K562 (cell line): ENCODE measurements around the gene GPRC5A. TPM values are rescaled to one million over a fixed set of nuclear protein-coding genes. Genes with fewer than 3 reads are reported as not detected.

Experiments
- ATAC-seq: fragments of 200-7000 bp; cut with Tn5 transposase; 3 replicates; pipeline ENCODE4 v1.9.1; 2020; ENCODE audit warnings: moderate library complexity
- BruUV-seq: library from RNA; stranded (reverse); fragments of 400-500 nt; replicated peaks from 2 replicates; lab custom pipeline; 2021; lab: Mats Ljungman, UMichigan
- CTCF ChIA-PET: fragments of 300-600 bp; formaldehyde crosslinking; extraction: SDS; loops from one replicate; lab custom pipeline; 2021; ENCODE audit warnings: low intra/inter-chr PET ratio; lab: Yijun Ruan, JAX
- POLR2A ChIA-PET: fragments of 300-600, 350-650 bp; sonication (Branson Sonifier 250); formaldehyde crosslinking; extraction: SDS; loops from one replicate; lab custom pipeline; 2021; ENCODE audit warnings: antibody characterized with exemption, inconsistent platforms; lab: Yijun Ruan, JAX
- DNase-seq, 4 experiments: peaks; one replicate each; pipeline versions ENCODE4 v3.0.0 to v3.0.0-alpha.2; 2011 to 2018; ENCODE audit warnings: low spot score in 3 of 4, mixed read lengths in 3 of 4; ENCODE audit errors: extremely low read depth in 1 of 4
- FAIRE-seq: peaks from 2 replicates; lab custom pipeline; 2011; peaks lifted over from hg19 to GRCh38; lab: Jason Lieb, UNC
- H2AFZ ChIP-seq: 2 replicates; pipeline ENCODE4 v1.6.0; 2011; ENCODE audit warnings: low read depth, low read length, control low read depth, inconsistent platforms
- H3K27ac ChIP-seq: fragments of 200-600 bp; 3 replicates; pipeline ENCODE4 v1.8.0; 2011; ENCODE audit warnings: low read depth, mild to moderate bottlenecking, control low read depth, inconsistent platforms, low read length, moderate library complexity, mixed read lengths; ENCODE audit errors: extremely low read depth
- H3K27me3 ChIP-seq, 2 experiments: fragments of 300-600 bp in 1 of 2; 2 replicates in 1 of 2; 3 replicates in 1 of 2; pipeline versions ENCODE4 v1.6.0 to v1.8.0; 2011; ENCODE audit warnings: inconsistent platforms in 2 of 2, low read length in 2 of 2, mild to moderate bottlenecking in 1 of 2, mixed read lengths in 1 of 2, moderate library complexity in 1 of 2; ENCODE audit not compliant: control insufficient read depth in 2 of 2, insufficient read depth in 2 of 2
- H3K36me3 ChIP-seq: fragments of 300-600 bp; 3 replicates; pipeline ENCODE4 v1.8.0; 2011; ENCODE audit warnings: mild to moderate bottlenecking, low read length, inconsistent platforms; ENCODE audit not compliant: control insufficient read depth, insufficient read depth
- H3K4me1 ChIP-seq, 2 experiments: fragments of 200-600 bp in 1 of 2; replicated peaks in 1 of 2; 2 replicates in 1 of 2; 3 replicates in 1 of 2; pipeline versions ENCODE4 v1.5.1 to v1.8.0; 2011; ENCODE audit warnings: inconsistent platforms in 2 of 2, low read length in 2 of 2, mild to moderate bottlenecking in 1 of 2, mixed read lengths in 1 of 2, moderate library complexity in 1 of 2; ENCODE audit not compliant: control insufficient read depth in 2 of 2, insufficient read depth in 2 of 2
- H3K4me2 ChIP-seq: 2 replicates; pipeline ENCODE4 v1.6.1; 2011; ENCODE audit warnings: low read length, control low read depth, inconsistent platforms, mixed read lengths; ENCODE audit not compliant: insufficient read depth
- H3K4me3 ChIP-seq: fragments of 200-600 bp; sonication (generic), shearing (Covaris generic); 2 replicates; pipeline ENCODE4 v1.5.1; 2016; ENCODE audit warnings: control low read depth, inconsistent platforms
- H3K79me2 ChIP-seq: fragments of 200-600 bp; 3 replicates; pipeline ENCODE4 v1.8.0; 2011; ENCODE audit warnings: low read length, inconsistent platforms; ENCODE audit not compliant: control insufficient read depth, insufficient read depth
- H3K9ac ChIP-seq, 2 experiments: 2 replicates each; pipeline versions ENCODE4 v1.6.0 to v1.6.1; 2011; ENCODE audit warnings: low read depth in 2 of 2, low read length in 2 of 2, control low read depth in 1 of 2, inconsistent platforms in 1 of 2, mild to moderate bottlenecking in 1 of 2, mixed read lengths in 1 of 2; ENCODE audit not compliant: insufficient read depth in 1 of 2
- H3K9me1 ChIP-seq: one replicate; pipeline ENCODE4 v1.6.0; 2011; ENCODE audit warnings: inconsistent platforms, mild to moderate bottlenecking, low read length, moderate library complexity; ENCODE audit not compliant: control insufficient read depth, insufficient read depth
- H3K9me3 ChIP-seq: replicated peaks from 2 replicates; pipeline ENCODE4 v1.5.1; 2011; ENCODE audit warnings: low read depth, low read length, inconsistent platforms; ENCODE audit not compliant: control insufficient read depth, insufficient read depth
- H4K20me1 ChIP-seq: replicated peaks from 2 replicates; pipeline ENCODE4 v1.6.1; 2011; ENCODE audit warnings: low read length, inconsistent platforms, mixed read lengths; ENCODE audit not compliant: control insufficient read depth, insufficient read depth
- CBFA2T3 ChIP-seq: fragments of 450-650 bp; IDR thresholded peaks from 2 replicates; pipeline ENCODE4 v1.6.1; 2017
- DLX4 ChIP-seq: fragments of 250-450 bp; sonication (Bioruptor Pico); IDR thresholded peaks from 2 replicates; pipeline ENCODE4 v1.6.1; 2021; ENCODE audit warnings: mild to moderate bottlenecking
- ELF2 ChIP-seq: fragments of 250-450 bp; sonication (Bioruptor Pico); IDR thresholded peaks from 2 replicates; pipeline ENCODE4 v1.5.0; 2021; ENCODE audit warnings: mild to moderate bottlenecking
- GTF3C2 ChIP-seq: IDR thresholded peaks from 3 replicates; pipeline ENCODE4 v1.6.1; 2011; ENCODE audit warnings: borderline replicate concordance, mild to moderate bottlenecking, moderate library complexity; ENCODE audit not compliant: insufficient read length; ENCODE audit errors: extremely low read depth
- JUN ChIP-seq, 2 experiments: sonication (generic) in 1 of 2; formaldehyde crosslinking in 1 of 2; IDR thresholded peaks; 2 replicates each; pipeline versions ENCODE4 v1.6.1 to v1.8.0; 2012 to 2022; ENCODE audit warnings: borderline replicate concordance in 2 of 2, mild to moderate bottlenecking in 2 of 2, improper control_type of control experiment in 1 of 2, low read depth in 1 of 2, low read length in 1 of 2, missing genetic modification reagents in 1 of 2
- MTF1 ChIP-seq: fragments of 250-450 bp; sonication (Bioruptor Pico); IDR thresholded peaks from 2 replicates; pipeline ENCODE4 v1.9.0; 2021; ENCODE audit warnings: moderate library complexity, mild to moderate bottlenecking, inconsistent platforms, borderline replicate concordance
- RFX5 ChIP-seq: IDR thresholded peaks from 2 replicates; pipeline ENCODE4 v1.6.1; 2011; ENCODE audit warnings: low read depth, mild to moderate bottlenecking, improper control_type of control experiment, low read length
- ZBTB1 ChIP-seq: sonication (generic); formaldehyde crosslinking; IDR thresholded peaks from 2 replicates; pipeline ENCODE4 v1.8.1; 2023; ENCODE audit warnings: missing genetic modification reagents, low read depth, mild to moderate bottlenecking, borderline replicate concordance
- ZNF212 ChIP-seq: fragments of 450-650 bp; formaldehyde crosslinking; IDR thresholded peaks from 2 replicates; pipeline ENCODE4 v1.4.0; 2020; ENCODE audit warnings: mild to moderate bottlenecking
- WGBS: fragments of 100-300 bp; shearing (Covaris generic); methylation state at CpG from one replicate; pipeline ENCODE4 v1.1.6; 2016; ENCODE audit warnings: low coverage, mixed read lengths; ENCODE audit not compliant: insufficient coverage; ENCODE audit errors: missing lambda C conversion rate; 5-methylcytosine and 5-hydroxymethylcytosine counted together
- in situ Hi-C: fragments of 300-500 bp; cut with MboI; formaldehyde crosslinking; loops from 4 replicates; pipeline ENCODE4 v1.15.0; 2018; ENCODE audit warnings: inconsistent platforms, mixed read lengths
- intact Hi-C: fragments of 100-400 bp; cut with micrococcal nuclease; formaldehyde crosslinking; loops from 2 replicates; pipeline ENCODE4 v1.14.2; 2022
- polyA plus RNA-seq, 8 experiments: library from polyadenylated mRNA; depleted of rRNA in 4 of 8; stranded (reverse) in 5 of 8; unstranded in 3 of 8; fragments of >200 nt; fragmentation: Nextera tagmentation in 2 of 8; fragmentation: Illumina TruSeq in 1 of 8; extraction: Ambion mirVana in 2 of 8; extraction: Trizol in 1 of 8; gene quantifications; 2 replicates each; pipeline versions ENCODE4 v1.2.1 to v1.2.3, GENCODE V29; 2011 to 2014; ENCODE audit warnings: inconsistent platforms in 1 of 8, missing spikeins in 1 of 8
- total RNA-seq, 7 experiments: library from RNA; depleted of rRNA in 6 of 7; stranded (reverse); fragments of >200 nt in 6 of 7; fragmentation: Illumina TruSeq in 2 of 7; extraction: Trizol in 2 of 7; gene quantifications; 2 replicates each; pipeline versions ENCODE4 v1.2.1 to v1.2.3, GENCODE V29; 2011 to 2021; ENCODE audit warnings: low replicate concordance in 1 of 7

GPRC5A gene
- total and polyA plus RNA-seq, 9 of the 15 experiments (the other 6 are each of a cell fraction or from before 2014, with no cell fraction given) = 0.01 to 0.64 (median 0.08) TPM; not detected in 6

GRCh38 chr12:12922978-12923377 lies 31.6 kb downstream of the GPRC5A start:
- Histone ChIP-seq H3K27me3 (peaks cover 0 to 6% of the 10 kb centered on the region in 2 experiments; a peak in 1 of 5 replicates), H3K4me2 (no peak overlapping the region), H3K9me3 (no peaks in the 10 kb centered on the region; the same call in 1 of the 2 replicates), H2AFZ (peak overlapping the region; percentile 59), H3K27ac (no peak overlapping the region), H3K36me3 (no peaks in the 10 kb centered on the region), H4K20me1 (no peaks in the 10 kb centered on the region), H3K4me1 (peaks cover 0 to 6% of the 10 kb centered on the region in 2 experiments; a peak in 3 of 5 replicates), H3K4me3 (no peak overlapping the region), H3K9me1 (no peaks in the 10 kb centered on the region), H3K79me2 (peaks cover 4% of the 10 kb centered on the region; the same call in 1 of the 3 replicates), H3K9ac (no peak overlapping the region)
- CTCF ChIA-PET = no interaction called here
- TF ChIP-seq ZBTB1 (no peak), RFX5 (no peak), CBFA2T3 (no peak), DLX4 (CRISPR knock-in tag) (no peak), JUN (IDR thresholded peaks at IDR 0.05; ENCODE audit: borderline replicate concordance, low read depth, low read length) (no peak), JUN (CRISPR knock-in tag; IDR thresholded peaks at IDR 0.05; ENCODE audit: borderline replicate concordance) (no peak), ZNF212 (CRISPR knock-in tag) (no peak), ELF2 (CRISPR knock-in tag) (no peak), GTF3C2 (no peak), MTF1 (CRISPR knock-in tag) (no peak)
- WGBS = 14% methylated on average over 6 of the region's 7 CpGs
- intact Hi-C loops = no loop called here
- DNase-seq (no peak), ATAC-seq (no peak), FAIRE-seq (no peak)
- BruUV-seq = no TSS peak
- in situ Hi-C loops = no loop called here
- POLR2A ChIA-PET = no interaction called here
